Posterior cingulate gyrus (tissue), 11 donors: ENCODE data around the gene ERAP2.
A peak's percentile ranks its signal among the peaks of the same experiment; 100 is the strongest.
"Not testable (repeated sequence)": the region's sequence is repeated elsewhere in the genome, so short reads cannot be mapped to it uniquely, and the experiment has no call there.

Experiments
- DNase-seq, 10 donors: peaks; one replicate each; pipeline versions ENCODE4 v3.0.0 to v3.0.0-alpha.2; 2020 to 2021; ENCODE audit warnings: mixed read lengths in 3 of 10
- intact Hi-C: fragments of 100-400 bp; cut with DNase I; formaldehyde crosslinking; loops from one replicate; pipeline ENCODE4 v1.15.1; 2023

ERAP2 gene

DNA sequence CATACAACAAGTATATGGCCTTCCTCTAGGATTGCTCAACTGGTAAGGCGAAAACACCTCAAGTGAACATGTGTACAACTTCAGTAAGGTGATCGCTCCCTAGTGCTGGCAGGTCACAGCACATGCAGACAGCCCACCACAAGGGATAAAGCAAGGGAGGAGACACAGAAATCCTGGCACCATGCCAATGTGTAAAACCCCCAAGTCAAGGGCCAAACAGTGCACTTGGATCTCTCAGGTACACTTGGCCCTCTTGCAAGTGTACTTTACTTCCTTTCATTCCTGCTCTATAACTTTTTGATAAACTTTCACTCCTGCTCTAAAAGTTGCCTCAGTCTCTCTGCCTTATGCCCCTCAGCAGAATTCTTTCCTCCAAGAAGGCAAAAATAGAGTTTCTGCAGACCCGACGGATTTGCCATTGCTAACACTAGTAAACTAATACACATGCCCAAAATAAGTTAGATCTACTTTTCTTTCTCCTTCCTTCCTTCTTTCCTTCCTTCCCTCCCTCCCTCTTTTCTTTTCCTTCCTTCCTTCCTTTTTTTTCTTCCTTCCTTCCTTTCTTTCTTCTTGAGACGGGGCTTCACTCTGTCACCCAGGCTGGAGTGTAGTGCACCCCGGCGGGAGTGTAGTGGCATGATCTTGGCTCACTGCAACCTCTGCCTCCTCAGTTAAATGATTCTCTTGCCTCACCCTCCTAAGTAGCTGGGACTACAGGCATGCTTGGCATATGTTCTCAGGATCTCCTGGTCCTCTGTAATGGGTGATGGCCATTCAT, 52.8 kb downstream of the ERAP2 start:
- intact Hi-C loops: no loop called here
- no peak for DNase-seq

DNA sequence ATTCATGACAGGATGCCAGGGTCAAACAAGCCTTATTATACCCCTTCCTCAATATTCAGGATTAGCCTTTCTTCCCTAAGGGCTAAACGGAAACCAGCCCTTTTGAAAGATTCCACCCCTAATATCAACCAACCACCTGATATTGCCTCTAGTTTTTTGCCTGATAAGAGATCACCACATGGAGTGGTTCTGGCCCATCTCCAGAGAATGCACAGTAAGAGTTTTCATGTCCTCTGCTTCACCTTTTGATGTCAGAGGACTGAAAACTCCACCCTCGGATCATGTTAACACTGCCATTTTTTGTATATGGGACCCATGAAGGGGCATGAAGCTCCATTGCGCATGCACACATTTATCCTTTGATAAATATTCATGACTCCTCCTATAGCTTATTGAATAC, 53.8 kb downstream of the ERAP2 start:
- no peak for DNase-seq
- intact Hi-C loops: loop anchor here (10.0 kb wide), 2 partner anchors 155 to 1845 kb away; partner anchors contain the start of gene RGMB

DNA sequence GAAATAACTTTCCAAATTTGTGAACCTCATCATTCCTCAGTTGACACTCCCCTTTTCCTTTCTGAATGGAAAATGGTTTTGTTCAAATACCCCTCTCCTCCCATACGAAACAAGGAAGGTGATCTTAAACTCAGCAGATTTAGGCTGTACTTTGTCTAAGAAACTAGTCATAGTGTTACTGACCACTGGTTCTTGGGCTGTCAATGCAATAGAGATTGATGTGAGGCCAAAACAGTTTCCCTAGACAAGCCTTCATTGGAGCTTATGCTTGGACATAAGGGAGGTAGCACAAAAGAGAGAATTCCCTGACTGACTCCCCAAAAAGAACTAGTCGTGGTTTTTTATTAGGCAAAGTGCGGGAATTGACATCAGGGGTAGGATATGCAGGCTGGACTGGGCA, 54.3 kb downstream of the ERAP2 start:
- intact Hi-C loops: loop anchor here (10.0 kb wide), 2 partner anchors 156 to 1844 kb away; partner anchors contain the start of gene RGMB
- DNase-seq: no peak

DNA sequence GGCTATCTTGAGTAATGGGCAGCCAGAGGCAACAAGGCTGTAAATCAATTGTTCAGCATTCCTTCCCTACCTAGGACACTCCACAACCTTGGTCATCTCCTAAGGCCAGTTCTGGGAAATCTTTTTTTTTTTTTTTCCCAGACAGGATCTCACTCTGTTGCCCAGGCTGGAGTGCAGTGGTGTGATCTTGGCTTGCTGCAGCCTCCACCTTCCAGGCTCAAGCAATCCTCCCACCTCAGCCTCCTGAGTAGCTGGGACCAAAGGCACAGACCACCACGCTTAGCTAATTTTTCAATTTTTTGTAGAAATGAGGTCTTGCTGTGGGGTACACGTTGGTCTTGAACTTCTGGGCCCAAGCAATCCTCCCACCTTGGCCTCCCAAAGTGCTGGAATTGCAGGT, 54.7 kb downstream of the ERAP2 start:
- intact Hi-C loops: loop anchor here (10.0 kb wide), 2 partner anchors 156 to 1844 kb away; partner anchors contain the start of gene RGMB
- DNase-seq: not testable (repeated sequence)

DNA sequence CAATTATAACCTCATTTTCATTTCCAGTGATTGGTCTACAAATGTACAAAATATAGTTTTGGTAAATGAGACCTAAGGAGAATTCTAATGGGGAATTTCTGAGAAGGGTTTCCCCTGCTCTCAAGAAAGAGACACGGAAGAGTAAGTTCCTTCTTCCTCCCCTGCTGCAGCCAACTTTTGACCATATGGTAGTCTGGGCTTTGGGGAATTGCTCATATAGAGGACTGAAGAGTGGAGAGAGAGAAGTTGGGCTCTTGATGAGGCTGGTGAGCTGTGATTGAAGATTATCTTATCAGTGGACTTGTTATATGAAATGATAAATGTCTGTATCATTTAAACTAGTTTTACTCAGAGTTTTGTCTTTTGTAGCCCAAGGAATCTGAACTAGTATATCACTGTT, 55.3 kb downstream of the ERAP2 start:
- DNase-seq: no peak
- intact Hi-C loops: loop anchor here (10.0 kb wide), 2 partner anchors 157 to 1843 kb away; partner anchors contain the start of gene RGMB

DNA sequence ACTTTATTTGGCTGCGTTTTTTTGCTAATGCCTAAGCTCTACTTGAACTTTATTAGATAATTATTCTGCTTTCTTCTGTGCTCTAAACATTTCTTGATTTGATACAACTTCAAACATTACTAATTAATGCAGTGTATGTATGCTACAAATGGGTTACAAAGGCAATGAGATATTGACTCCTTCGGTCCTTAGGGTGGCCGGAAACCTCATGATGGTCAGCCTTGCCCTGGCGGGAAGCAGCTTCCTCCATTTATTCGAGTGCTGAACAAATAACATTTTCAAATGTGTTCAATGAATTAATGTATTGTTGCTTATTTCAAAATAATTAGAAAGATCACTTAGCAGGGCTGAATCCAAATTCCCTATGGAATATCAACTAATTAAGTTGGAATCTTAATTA, 55.7 kb downstream of the ERAP2 start:
- intact Hi-C loops: loop anchor here (10.0 kb wide), 2 partner anchors 157 to 1843 kb away; partner anchors contain the start of gene RGMB
- no peak for DNase-seq

DNA sequence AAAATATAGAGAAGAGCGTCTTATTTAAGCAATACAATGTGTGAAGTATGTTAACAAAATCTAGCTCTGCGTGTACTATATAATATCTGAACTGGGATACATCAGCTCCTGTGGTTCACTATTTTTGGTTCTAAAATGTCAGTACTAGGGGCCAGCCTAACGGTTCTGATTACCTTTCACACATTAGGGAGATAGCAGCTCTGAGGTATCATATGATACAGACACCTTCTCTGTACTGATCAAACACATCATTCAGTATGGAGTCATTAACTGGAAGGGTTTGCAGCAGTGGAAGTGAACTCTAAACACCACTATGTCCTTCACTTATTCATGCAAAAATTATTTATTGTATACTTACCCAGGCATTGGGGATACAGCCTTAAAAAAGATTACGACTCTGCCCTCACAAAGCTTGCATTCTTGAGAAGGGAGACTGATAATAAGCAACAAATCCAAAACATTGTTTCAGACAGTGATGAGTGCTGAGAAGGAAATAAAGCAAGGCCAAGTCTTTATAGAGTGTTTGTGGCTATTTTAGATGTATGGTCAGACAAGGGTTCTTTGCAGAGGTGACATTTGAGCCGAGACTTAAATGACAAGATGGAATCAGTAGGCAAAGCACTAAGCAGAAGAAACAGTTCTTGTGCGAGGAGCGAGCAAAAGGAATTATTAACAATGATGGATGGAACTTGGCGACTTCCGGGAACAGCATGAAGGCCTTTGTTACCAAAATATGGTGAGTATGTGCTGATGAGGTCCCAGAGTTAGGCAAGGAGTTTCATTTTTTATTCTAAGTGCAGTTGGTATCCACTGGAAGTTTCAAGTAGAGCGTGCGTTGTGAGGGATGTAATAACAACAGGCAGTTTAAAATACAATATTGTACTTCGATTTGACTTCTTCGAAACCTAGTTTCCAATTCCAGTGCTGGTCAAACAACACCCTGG, 57.7 kb downstream of the ERAP2 start:
- DNase-seq: no peak
- intact Hi-C loops: loop anchor here (2.0 to 10.0 kb wide), 4 partner anchors 125 to 1841 kb away; partner anchors contain the start of gene RGMB

DNA sequence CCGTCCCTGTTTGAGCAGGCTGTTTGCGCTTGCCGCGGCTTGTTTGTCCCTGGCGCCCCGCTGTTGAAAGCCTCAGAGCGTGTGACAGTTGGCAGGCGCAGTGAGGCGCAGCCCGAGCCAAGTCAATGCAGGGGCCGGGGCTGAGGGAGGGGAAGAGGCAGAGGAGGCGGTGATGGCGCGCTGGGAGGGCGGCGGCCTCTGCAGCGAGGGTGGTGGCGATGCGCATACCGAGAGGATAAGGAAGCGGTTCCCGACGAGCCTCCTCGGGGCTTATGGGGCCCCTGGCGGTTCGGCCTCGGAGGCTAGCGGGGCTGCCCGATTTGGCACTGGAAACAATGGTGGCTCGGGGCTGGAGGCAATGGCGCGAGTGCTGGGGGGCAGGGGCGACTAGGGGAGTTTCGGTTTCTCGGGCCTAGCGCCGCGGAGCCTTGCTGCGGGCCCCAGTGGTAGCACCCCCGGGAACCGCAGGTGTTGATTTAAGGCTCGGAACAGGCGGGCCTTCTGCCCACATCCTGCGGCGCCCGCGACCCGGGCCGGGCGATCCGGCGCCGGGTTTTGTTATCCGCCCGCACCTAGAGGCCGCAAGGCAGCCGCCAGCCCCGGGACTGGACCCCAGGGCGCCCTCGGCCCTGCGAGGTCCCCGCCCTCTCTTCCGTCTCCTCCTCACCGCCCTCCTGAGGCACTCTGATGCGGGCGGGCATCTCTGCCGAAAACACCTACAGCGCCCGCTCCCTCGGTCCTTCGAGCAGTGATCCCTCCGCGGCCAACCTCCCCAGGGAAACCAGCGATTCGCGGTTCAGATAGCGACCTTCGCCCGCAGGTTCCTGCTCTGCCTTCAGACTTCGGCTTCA, 58.6 kb downstream of the ERAP2 start:
- intact Hi-C loops: loop anchor here (2.0 to 10.0 kb wide), 4 partner anchors 126 to 1840 kb away; partner anchors contain the start of gene RGMB
- peak; percentile 84 to 98 (median 92) for DNase-seq

DNA sequence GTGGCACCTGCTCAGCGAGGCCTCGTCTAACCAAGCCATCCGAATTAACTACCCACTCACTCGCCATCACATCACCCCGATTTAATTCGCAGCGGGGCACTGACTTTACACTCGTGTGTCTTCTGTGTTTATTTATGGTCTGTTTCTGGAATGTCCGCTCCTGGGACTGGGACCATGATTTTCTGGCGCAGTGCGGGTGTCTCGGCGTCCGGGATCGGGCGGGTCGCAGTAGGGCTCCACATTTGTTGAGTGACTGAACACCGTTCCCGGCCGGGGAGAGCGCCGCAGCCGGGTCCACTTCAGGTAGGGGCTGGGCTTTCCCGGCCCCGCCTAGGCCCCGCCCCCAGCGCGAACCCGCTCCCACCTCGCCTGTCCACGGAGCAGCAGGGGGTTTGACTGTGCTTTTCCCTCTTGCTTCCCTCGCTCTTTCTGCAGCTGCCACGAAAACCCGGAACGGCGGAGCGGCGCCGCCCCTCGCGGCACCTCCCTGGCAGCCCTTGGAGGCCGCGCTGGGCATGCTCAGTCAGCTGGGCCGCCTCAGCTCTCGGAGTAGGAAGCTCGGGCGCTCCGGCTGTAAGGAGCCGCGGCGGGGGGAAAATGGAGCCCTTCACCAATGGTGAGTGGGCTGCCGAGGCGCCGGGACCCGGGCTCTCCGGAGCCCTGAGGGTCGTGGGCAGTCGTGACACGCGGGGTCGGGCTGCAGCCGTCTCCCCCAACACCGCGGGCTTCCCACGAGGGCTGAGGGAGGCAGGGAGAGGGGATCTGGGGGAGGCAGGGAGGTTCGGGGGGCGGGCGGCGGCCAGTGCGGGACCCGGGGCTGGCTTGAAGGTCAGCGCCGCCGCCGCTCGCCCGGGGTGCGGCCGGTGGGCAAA, 59.5 kb downstream of the ERAP2 start, which contains the start of gene LNPEP:
Gene LNPEP (plus strand): TSS at position 522 of the 872 bp plus-strand sequence. CDS start 76 bp downstream, at position 598.
- DNase-seq: peak; percentile 94 to 99 (median 95)

DNA sequence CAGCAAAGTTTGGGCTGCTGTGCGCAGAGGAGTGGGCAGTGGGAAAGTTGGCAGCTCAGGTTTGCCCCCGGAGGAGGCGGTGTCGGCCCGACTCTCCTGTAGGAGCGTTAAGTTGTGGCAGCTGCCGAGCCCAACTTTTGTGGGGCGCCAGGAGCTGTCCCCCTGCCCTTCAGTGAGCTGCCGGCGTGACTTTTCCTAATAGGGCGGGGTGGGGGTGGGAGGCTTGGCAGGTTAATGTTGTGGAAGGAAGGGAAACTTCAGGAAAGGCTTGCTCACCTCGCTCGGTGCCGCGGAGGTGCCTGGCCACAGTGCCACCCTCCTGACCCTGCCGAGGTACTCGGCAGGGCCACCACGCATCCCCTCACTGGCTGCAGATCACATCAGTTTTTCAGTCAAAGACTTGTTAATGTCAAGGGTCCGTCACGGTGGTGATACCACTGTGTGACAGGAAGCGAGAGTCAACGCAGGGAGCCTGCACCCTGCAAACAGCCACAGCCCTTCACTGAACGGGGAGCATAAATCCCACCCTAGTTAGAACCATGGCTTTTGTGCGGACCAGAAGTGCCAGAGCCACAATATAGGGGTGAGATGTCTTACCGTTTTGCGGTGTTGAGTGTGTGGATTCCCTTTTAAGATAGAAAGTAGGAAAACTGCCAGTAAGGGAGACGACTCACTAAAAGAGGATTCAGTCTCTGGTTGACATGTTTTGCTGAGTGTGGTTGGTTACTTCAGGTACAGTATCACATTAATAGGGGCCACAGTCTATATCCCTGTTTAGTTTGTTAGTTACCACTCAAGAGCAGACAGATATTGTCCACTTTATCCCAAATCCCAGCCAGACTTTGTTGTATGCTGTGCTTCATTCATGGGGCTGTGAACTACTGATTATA, 60.4 kb downstream of the ERAP2 start:
- intact Hi-C loops: loop anchor here (2.0 to 10.0 kb wide), 3 partner anchors 60 to 1838 kb away; partner anchors contain the start of genes ERAP2 and RGMB

More for the DNA sequence above, 59.5 kb downstream of the ERAP2 start, which contains the start of gene LNPEP:
- intact Hi-C loops: loop anchor here (2.0 to 10.0 kb wide), 5 partner anchors 59 to 1839 kb away; partner anchors contain the start of genes ERAP2 and RGMB

DNA sequence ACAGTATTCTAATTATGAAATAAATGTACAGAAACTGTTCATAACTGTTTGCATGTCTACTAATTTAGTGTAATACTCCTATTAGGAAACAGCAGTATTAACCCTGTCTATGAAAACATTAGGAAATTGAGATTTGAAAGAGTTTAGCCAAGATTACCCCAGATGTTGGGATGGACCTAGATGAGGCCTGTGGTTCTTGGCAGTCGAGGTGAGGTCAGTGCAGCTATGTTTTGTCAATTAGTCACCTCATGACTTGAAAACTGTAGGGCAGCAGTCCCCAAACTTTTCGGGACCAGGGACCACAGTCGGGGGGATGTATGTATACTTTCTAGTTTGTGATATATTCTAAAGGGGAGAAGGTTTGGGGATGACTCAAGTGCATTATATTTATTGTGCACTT, 64.3 kb downstream of the ERAP2 start:
- intact Hi-C loops: no loop called here
- peak in 1 of 10 donors; percentile 48 for DNase-seq

More for the DNA sequence above, 60.4 kb downstream of the ERAP2 start:
- peak; percentile 14 to 86 (median 35) for DNase-seq

DNA sequence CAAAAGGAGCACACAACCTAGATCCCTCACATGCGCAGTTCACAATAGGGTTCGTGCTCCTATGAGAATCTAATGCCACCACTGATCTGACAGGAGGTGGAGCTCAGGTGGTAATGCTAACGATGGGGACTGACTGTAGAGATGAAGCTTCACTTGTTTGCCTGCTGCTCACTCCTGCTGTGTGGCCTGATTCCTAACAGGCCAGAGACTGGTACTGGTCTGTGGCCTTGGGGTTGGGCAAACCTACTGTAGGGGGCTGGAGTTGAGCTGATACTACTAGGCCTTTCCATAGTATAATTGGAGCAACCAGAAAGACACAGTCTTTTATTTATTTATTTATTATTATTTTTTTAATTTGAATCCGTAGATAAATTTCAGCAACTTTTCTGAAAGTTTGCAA, 64.8 kb downstream of the ERAP2 start:
- no peak for DNase-seq
- intact Hi-C loops: no loop called here

DNA sequence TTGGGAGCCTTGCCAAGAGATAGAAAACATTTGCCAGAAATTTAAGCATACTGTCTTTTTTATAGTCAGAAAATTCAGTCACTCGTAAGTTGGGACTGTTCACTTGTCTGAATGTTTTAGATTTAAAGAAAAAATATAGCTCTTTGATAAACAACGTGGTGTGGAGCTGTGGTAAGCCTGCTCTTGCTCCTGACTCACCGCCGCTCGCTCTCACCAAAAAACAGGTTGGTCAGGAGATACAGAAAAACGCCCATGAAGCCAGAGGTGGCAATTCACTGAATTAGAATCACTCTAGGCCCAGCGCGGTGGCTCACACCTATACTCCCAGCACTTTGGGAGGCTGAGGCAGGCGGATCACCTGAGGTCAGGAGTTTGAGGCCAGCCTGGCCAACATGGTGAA, 65.8 kb downstream of the ERAP2 start:
- intact Hi-C loops: no loop called here
- DNase-seq: peak in 1 of 10 donors; percentile 40

DNA sequence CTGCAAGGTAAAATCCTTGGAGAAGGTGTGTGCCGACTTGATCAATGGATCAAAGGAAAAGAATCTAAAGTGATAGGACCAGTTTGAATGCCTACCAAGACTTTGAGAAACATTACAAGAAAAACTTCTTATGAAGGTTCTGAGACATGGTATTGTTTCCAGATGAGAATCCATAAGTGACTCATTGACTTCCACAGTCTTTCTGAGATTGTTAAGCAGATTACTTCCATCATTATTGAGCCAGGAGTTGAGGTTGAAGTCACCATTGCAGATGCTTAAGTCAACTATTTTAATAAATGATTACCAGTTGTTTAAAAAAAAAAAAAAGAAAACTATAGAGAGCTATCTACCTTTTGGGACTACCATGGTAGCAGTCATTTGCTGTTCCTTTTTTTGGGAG, 66.6 kb downstream of the ERAP2 start:
- no peak for DNase-seq
- intact Hi-C loops: no loop called here

DNA sequence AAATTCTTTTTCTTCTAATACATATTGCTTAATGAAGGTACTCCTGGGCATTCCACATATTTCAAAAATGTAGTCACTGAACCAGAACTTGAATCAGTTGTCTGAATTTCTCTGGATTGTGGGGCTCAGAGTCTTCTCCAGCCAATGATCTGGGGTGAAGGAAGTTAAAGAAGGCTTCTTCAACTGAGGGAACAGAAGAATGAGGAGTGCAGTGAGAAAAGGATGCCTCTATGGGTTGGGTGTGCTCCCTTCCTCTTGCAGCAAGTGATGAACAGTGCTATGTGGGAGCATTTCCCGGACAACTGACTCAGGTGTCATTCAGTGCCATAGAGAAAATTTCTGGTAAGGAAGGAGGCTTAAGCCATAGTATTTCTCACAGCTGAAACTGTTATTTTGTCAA, 67.5 kb downstream of the ERAP2 start:
- no peak for DNase-seq
- intact Hi-C loops: no loop called here

DNA sequence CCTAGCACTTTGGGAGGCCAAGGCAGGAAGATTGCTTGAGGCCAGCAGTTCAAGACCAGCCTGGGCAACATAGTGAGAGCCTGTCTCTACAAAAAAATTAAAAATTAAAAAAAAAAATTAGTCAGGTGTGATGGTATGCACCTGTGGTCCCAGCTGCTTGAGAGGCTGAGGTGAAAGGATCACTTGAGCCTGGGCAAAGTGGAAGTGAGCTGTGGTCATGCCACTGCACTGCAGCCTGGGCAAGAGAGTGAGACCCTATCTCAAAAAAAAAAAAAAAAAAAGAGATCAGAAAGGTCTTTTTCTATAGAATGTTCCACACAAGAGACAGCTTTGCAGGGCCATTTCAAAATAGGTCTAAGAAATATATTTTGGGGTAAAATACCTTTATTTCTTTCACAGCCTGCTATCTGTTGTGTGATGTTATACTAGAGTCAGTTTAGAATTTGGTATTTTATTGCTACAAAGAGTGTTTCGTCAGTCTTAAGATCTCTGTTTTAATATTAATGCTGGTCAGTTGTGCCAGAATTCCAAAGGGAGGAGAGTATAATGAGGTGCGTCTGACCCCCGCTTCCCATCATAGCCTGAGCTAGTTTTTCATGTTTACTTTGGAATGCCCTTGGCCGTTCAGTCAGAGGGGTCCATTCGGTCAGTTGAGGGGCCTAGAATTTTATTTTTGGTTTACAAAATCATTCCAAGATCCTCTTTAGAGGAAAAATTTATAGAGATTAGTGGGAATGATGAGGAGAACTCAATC, 69.0 kb downstream of the ERAP2 start:
- intact Hi-C loops: no loop called here

DNA sequence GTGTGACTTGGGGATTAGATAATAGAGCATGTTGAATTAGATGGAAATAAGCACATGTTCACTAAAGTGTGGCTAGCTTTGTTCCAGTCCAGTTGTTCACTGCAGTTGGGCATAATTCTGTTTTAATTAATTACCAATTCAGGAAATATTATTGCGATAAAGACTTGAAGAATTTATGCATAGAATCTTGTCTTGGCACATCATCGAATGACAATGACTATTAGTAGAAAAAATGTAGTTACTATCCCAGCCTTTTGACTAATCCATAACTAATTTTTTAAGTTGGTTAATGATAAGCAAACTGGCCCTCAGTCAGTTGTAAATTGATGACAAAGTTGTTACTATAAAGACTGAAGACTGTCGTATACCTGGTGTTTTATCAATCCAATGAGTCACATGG, 70.1 kb downstream of the ERAP2 start:
- intact Hi-C loops: no loop called here
- no peak for DNase-seq

More for the DNA sequence above, 69.0 kb downstream of the ERAP2 start:
- no peak for DNase-seq
